Esophagus squamous epithelium (tissue), 5 donors: ENCODE measurements around the gene BCL11B. TPM values are rescaled to one million over a fixed set of nuclear protein-coding genes. Genes with fewer than 3 reads are reported as not detected.

Experiments used
- DNase-seq: peaks from one replicate; lab custom pipeline; 2025; lab: John Stamatoyannopoulos, UW
- H3K27ac ChIP-seq, 4 donors: fragments of 200-600 bp; sonication (generic); one replicate each; pipeline ENCODE4 v1.5.1; 2016 to 2019; ENCODE audit warnings: mild to moderate bottlenecking in 1 of 4
- H3K27me3 ChIP-seq, 4 donors: fragments of 200-600 bp; sonication (generic); 1 replicate in 3 of 4; 2 replicates in 1 of 4; pipeline versions ENCODE4 v1.5.1 to v1.6.0; 2017 to 2021; ENCODE audit warnings: antibody characterized with exemption in 1 of 4
- H3K36me3 ChIP-seq, 3 donors: fragments of 200-600 bp; sonication (generic); one replicate each; pipeline ENCODE4 v1.5.1; 2016 to 2019
- H3K4me1 ChIP-seq, 3 donors: fragments of 200-600 bp; sonication (generic); one replicate each; pipeline ENCODE4 v1.5.1; 2017 to 2019
- H3K4me3 ChIP-seq, 4 donors: fragments of 200-600 bp; sonication (generic); 1 replicate in 3 of 4; 2 replicates in 1 of 4; pipeline ENCODE4 v1.5.1; 2016 to 2019; ENCODE audit warnings: mild to moderate bottlenecking in 2 of 4, moderate library complexity in 1 of 4
- H3K9me3 ChIP-seq, 3 donors: fragments of 200-600 bp; sonication (generic); one replicate each; pipeline ENCODE4 v1.5.1; 2016 to 2019
- POLR2A ChIP-seq, 4 donors: fragments of 450-650 bp; IDR thresholded peaks; one replicate each; pipeline ENCODE4 v1.6.1; 2017; ENCODE audit warnings: antibody characterized with exemption in 4 of 4, mild to moderate bottlenecking in 4 of 4, moderate library complexity in 3 of 4
- WGBS, 2 donors: methylation state at CpG; one replicate each; pipeline ENCODE4 v1.1.5; 2018; 5-methylcytosine and 5-hydroxymethylcytosine counted together
- intact Hi-C: fragments of 100-400 bp; cut with DNase I; formaldehyde crosslinking; loops from one replicate; pipeline ENCODE4 v1.15.0; 2022
- total RNA-seq, 4 donors: library from RNA; depleted of rRNA; stranded (reverse); fragments of >200 nt; gene quantifications; one replicate each; pipeline ENCODE4 v1.1.0, GENCODE V29; 2016
- TF ChIP-seq, protein P1 (sequence below), 6 experiments: fragments of 450-650 bp in 4 of 6; fragments of 200-600 bp in 2 of 6; sonication (generic) in 2 of 6; IDR thresholded peaks; one replicate each; pipeline ENCODE4 v1.5.1; 2016 to 2019; ENCODE audit warnings: antibody characterized with exemption in 6 of 6, mild to moderate bottlenecking in 4 of 6, moderate library complexity in 4 of 6
- donor health status: DM: yes; HTN: yes; CAD: no.

BCL11B gene
- total RNA-seq, 4 donors from 2014 or later, result 10.1 to 19.3 (median 12.9) TPM

DNA sequence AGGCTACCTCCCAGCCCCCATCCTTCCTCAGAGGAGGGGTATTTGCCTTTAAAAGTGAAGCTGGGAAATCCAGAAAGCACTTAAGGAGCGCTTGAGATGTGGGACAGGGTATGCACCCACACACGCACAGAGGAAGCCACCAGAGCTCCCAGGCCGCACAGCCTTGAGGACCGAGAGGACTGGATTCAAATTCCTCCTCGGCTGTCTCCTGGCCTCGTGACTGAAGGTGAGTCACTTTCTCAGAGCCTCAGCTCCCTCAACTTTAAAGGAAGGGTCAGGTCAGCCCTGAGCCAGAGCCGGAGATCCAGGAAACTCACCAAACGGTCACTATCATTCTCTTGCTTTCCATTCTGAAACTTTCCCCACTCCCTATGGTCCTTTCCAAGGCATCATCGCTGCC is 37.6 kb downstream of the BCL11B start:
- Histone ChIP-seq H3K27ac (peak overlapping the region in 2 of 4 donors; percentile 28 to 73), H3K27me3 (peaks cover 0 to 24% (median 0%) of the 10 kb centered on the region in 4 donors), H3K9me3 (no peaks in the 10 kb centered on the region), H3K4me1 (peaks cover 9 to 48% (median 26%) of the 10 kb centered on the region in 3 donors), H3K4me3 (peak overlapping the region in 1 of 4 donors; percentile 12), H3K36me3 (peaks cover 0 to 12% (median 0%) of the 10 kb centered on the region in 3 donors)
- no peak for TF ChIP-seq POLR2A (IDR thresholded peaks at IDR 0.05)
- TF ChIP-seq, protein P1, sequence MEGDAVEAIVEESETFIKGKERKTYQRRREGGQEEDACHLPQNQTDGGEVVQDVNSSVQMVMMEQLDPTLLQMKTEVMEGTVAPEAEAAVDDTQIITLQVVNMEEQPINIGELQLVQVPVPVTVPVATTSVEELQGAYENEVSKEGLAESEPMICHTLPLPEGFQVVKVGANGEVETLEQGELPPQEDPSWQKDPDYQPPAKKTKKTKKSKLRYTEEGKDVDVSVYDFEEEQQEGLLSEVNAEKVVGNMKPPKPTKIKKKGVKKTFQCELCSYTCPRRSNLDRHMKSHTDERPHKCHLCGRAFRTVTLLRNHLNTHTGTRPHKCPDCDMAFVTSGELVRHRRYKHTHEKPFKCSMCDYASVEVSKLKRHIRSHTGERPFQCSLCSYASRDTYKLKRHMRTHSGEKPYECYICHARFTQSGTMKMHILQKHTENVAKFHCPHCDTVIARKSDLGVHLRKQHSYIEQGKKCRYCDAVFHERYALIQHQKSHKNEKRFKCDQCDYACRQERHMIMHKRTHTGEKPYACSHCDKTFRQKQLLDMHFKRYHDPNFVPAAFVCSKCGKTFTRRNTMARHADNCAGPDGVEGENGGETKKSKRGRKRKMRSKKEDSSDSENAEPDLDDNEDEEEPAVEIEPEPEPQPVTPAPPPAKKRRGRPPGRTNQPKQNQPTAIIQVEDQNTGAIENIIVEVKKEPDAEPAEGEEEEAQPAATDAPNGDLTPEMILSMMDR (IDR thresholded peaks at IDR 0.05), result no peak
- no peak for DNase-seq
- 61 to 70% methylated on average over 9 of the region's 9 CpGs for WGBS, 2 donors
- intact Hi-C loops, result no loop called here

DNA sequence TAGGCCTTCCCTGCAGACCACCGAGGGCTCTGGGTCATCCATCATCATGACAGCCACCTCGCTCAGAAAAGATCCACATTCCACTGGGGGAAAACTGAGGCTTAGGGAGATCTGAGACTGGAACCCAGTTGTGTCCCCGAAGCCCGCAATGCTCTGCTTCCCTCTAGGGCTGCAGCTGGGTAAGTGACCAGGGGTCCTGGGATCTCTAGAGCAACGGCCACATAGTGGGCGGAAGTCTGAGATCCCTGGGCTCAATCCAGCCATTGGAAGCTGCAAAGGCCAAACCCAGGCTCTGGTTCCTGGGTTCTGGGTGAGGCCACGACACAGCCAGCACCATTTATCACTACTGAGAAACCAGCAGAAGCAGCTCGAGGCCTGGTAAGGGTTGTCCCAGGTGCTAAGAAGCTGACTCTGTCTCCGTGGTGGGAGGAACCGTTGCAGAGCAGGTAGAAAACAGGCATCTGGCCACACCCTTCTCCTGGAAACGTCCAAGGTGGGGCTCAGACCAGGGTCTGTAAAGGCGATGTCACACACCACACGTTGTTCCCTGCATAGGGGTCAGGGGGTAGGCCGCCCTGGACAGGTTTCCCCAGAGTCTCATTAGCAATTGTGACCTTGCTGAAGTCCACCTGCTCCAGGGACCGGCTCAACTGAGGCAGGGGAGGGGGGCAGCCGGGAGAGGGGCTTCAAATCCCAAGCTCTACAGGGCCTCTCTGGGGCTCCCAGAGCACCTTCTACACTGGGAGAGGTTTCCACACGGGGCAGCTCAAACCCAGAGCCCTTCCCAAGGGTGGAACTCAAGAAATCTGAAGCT is 38.6 kb downstream of the BCL11B start:
- Histone ChIP-seq H3K27ac (peak overlapping the region in 1 of 4 donors; percentile 73), H3K4me3 (no peak overlapping the region), H3K36me3 (peaks cover 0 to 5% (median 0%) of the 10 kb centered on the region in 3 donors), H3K4me1 (peaks cover 9 to 50% (median 26%) of the 10 kb centered on the region in 3 donors), H3K9me3 (no peaks in the 10 kb centered on the region), H3K27me3 (peaks cover 0 to 24% (median 0%) of the 10 kb centered on the region in 4 donors)
- intact Hi-C loops, result no loop called here
- TF ChIP-seq, protein P1 (IDR thresholded peaks at IDR 0.05), result no peak
- no peak for DNase-seq
- 50 to 83% methylated on average over 2 to 7 of the region's 17 CpGs for WGBS, 2 donors

DNA sequence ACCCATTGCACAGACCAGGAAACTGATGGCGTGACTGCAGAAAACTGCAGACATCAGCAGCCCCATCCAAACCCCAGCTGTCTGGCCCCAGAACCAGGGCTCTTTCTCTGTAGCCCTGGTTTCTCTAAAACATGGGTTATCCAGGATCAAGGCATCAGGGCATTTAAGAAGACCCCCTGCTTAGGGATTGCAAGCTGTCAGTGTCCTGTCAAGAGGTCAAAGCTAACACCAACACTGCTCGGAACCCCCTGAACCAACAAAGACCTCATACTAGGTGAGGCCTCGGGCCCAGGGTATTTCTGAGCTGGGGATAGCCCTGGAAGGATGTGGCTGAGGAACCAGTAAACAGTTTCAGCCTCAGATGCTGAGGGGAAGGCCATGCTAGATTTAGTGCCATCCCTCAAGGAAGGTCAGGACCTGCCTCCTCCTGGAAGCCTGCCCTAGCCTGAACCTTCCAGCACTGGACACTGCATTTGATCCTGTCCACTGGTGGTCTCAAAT is 39.2 kb downstream of the BCL11B start:
- Histone ChIP-seq H3K27ac (peak overlapping the region in 1 of 4 donors; percentile 73), H3K27me3 (peaks cover 0 to 24% (median 0%) of the 10 kb centered on the region in 4 donors), H3K36me3 (no peaks in the 10 kb centered on the region), H3K9me3 (no peaks in the 10 kb centered on the region), H3K4me1 (peaks cover 9 to 50% (median 26%) of the 10 kb centered on the region in 3 donors), H3K4me3 (no peak overlapping the region)
- WGBS, 2 donors, result 40 to 60% methylated on average over 1 of the region's 3 CpGs
- intact Hi-C loops, result no loop called here
- TF ChIP-seq, protein P1 (IDR thresholded peaks at IDR 0.05), result no peak
- TF ChIP-seq POLR2A (IDR thresholded peaks at IDR 0.05), result no peak
- no peak for DNase-seq

DNA sequence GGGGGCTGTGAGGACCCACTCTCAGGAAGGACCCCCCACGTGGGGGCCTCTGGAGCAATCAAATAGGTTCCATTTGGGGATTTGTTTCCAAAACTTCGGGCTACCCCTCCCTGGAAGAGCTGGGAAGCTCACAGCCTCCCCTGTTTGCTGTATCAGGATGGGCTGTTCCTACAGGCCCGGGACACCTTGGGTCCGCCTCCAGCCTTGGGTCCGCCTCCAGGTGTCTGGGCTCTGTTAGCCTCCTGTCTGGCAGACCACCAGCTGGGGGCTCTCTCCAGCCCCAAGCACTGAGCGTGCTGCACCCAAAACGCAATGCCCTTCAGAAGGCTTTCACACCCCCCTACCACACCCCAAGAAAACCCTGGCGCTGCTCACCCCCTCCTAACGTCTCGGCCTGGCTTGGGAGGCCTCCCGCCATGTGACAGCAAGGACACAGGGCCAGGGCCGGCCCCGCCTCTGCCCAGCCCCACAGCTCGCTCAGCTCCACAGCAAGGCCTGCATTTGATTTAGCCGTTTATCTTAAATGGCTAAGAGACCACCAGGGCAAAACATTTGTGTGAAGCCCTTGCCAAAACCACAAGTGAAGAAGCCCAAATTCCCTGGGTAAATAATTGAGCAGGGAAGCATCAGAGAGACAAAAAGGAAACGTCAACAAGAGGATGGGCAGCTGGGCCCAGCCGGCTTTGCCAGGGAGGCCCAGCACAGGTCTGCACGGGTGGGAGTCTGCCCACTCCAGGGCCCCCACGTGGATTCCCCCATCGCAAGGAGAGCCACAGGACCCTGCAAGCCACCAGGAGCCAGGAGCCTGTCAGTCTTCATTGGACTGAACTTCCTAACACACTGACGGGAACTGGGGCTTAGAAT is 39.9 kb downstream of the BCL11B start:
- Histone ChIP-seq H3K27me3 (peaks cover 0 to 24% (median 0%) of the 10 kb centered on the region in 4 donors), H3K4me3 (peak overlapping the region in 3 of 4 donors; percentile 1 to 22 (median 20)), H3K36me3 (no peaks in the 10 kb centered on the region), H3K4me1 (peaks cover 9 to 50% (median 26%) of the 10 kb centered on the region in 3 donors), H3K9me3 (no peaks in the 10 kb centered on the region), H3K27ac (peak overlapping the region; percentile 45 to 73 (median 68))
- 25% methylated on average over 6 to 12 of the region's 21 CpGs for WGBS, 2 donors
- DNase-seq, result no peak
- TF ChIP-seq, protein P1 (IDR thresholded peaks at IDR 0.05), result no peak
- no peak for TF ChIP-seq POLR2A (IDR thresholded peaks at IDR 0.05)
- intact Hi-C loops, result no loop called here
